Fibroblast of lung (primary cell): ENCODE results near the gene SPCS2. TPM values are rescaled to one million over a fixed set of nuclear protein-coding genes. Genes with fewer than 3 reads are reported as not detected.

Experiments used
- DNase-seq, 2 donors: peaks; one replicate each; pipeline versions ENCODE4 v3.0.0 to v3.0.0-alpha.2; 2010; ENCODE audit warnings: low read depth in 2 of 2
- H2AFZ ChIP-seq: 2 replicates; pipeline ENCODE4 v1.5.1; 2012; ENCODE audit warnings: low read length, control low read depth, inconsistent platforms
- H3K27ac ChIP-seq: 2 replicates; pipeline ENCODE4 v1.5.1; 2011; ENCODE audit warnings: low read length, control low read depth; ENCODE audit not compliant: insufficient read depth
- H3K27me3 ChIP-seq: 2 replicates; pipeline ENCODE4 v1.5.1; 2011; ENCODE audit warnings: mild to moderate bottlenecking, low read length; ENCODE audit not compliant: control insufficient read depth, insufficient read depth
- H3K36me3 ChIP-seq: 2 replicates; pipeline ENCODE4 v1.5.1; 2011; ENCODE audit warnings: low read length; ENCODE audit not compliant: control insufficient read depth, insufficient read depth
- H3K4me1 ChIP-seq: 2 replicates; pipeline ENCODE4 v1.5.1; 2011; ENCODE audit warnings: low read length; ENCODE audit not compliant: control insufficient read depth, insufficient read depth; ENCODE audit errors: extremely low read depth
- H3K4me2 ChIP-seq: 2 replicates; pipeline ENCODE4 v1.5.1; 2011; ENCODE audit warnings: low read length, control low read depth; ENCODE audit not compliant: insufficient read depth; ENCODE audit errors: extremely low read depth
- H3K4me3 ChIP-seq, 4 experiments: fragments of 200-600 bp in 1 of 4; sonication (generic) in 1 of 4; replicated peaks in 1 of 4; 2 replicates each; pipeline ENCODE4 v1.5.1; 2011 to 2016; ENCODE audit warnings: low read length in 4 of 4, low read depth in 3 of 4, mild to moderate bottlenecking in 3 of 4, control low read depth in 2 of 4, inconsistent platforms in 1 of 4, mixed read lengths in 1 of 4; ENCODE audit not compliant: insufficient read depth in 1 of 4; ENCODE audit errors: control extremely low read depth in 1 of 4
- H3K79me2 ChIP-seq: 2 replicates; pipeline ENCODE4 v1.5.1; 2012; ENCODE audit warnings: mild to moderate bottlenecking, low read length, inconsistent platforms; ENCODE audit not compliant: control insufficient read depth, insufficient read depth
- H3K9ac ChIP-seq: 2 replicates; pipeline ENCODE4 v1.5.1; 2011; ENCODE audit warnings: mild to moderate bottlenecking, low read length, control low read depth; ENCODE audit not compliant: insufficient read depth
- H3K9me3 ChIP-seq: 2 replicates; pipeline ENCODE4 v1.5.1; 2012; ENCODE audit warnings: low read depth, low read length; ENCODE audit not compliant: control insufficient read depth, insufficient read depth
- H4K20me1 ChIP-seq: 2 replicates; pipeline ENCODE4 v1.5.1; 2011; ENCODE audit warnings: low read length; ENCODE audit not compliant: control insufficient read depth, insufficient read depth; ENCODE audit errors: extremely low read depth
- EZH2 ChIP-seq: IDR thresholded peaks from 2 replicates; pipeline ENCODE4 v1.5.1; 2012; ENCODE audit warnings: low read length, control low read depth, mild to moderate bottlenecking; ENCODE audit errors: missing control alignments
- polyA plus RNA-seq, 2 donors: library from polyadenylated mRNA; depleted of rRNA in 1 of 2; stranded (reverse) in 1 of 2; unstranded in 1 of 2; fragments of >200 nt; gene quantifications; 2 replicates each; pipeline ENCODE4 v1.2.1, GENCODE V29; 2011 to 2012; ENCODE audit warnings: missing spikeins in 1 of 2
- total RNA-seq: library from RNA; depleted of rRNA; stranded (reverse); fragments of >200 nt; gene quantifications from 2 replicates; pipeline ENCODE4 v1.2.1, GENCODE V29; 2014
- TF ChIP-seq, protein P1 (sequence below), 2 donors: IDR thresholded peaks in 1 of 2; conservative IDR thresholded peaks in 1 of 2; 1 replicate in 1 of 2; 2 replicates in 1 of 2; pipeline ENCODE4 v1.5.1; 2011 to 2012; ENCODE audit warnings: low read length in 2 of 2, control low read depth in 1 of 2, inconsistent platforms in 1 of 2, low read depth in 1 of 2, mild to moderate bottlenecking in 1 of 2

Gene SPCS2
- total and polyA plus RNA-seq, 2 donors (not counting 1 experiment from before 2014, with no cell fraction given) = 11.7 to 97.9 TPM

- Histone ChIP-seq H3K27me3 (no peaks in the 10 kb centered on the region), H3K4me3 (no peak overlapping the region), H3K4me1 (peaks cover 10% of the 10 kb centered on the region), H4K20me1 (no peaks in the 10 kb centered on the region), H3K9me3 (no peaks in the 10 kb centered on the region), H3K27ac (no peak overlapping the region), H2AFZ (no peak overlapping the region), H3K79me2 (no peaks in the 10 kb centered on the region), H3K36me3 (no peaks in the 10 kb centered on the region), H3K9ac (no peak overlapping the region), H3K4me2 (no peak overlapping the region)
- peak; percentile 89 to 95 for DNase-seq
- no peak for TF ChIP-seq EZH2
- TF ChIP-seq, protein P1, sequence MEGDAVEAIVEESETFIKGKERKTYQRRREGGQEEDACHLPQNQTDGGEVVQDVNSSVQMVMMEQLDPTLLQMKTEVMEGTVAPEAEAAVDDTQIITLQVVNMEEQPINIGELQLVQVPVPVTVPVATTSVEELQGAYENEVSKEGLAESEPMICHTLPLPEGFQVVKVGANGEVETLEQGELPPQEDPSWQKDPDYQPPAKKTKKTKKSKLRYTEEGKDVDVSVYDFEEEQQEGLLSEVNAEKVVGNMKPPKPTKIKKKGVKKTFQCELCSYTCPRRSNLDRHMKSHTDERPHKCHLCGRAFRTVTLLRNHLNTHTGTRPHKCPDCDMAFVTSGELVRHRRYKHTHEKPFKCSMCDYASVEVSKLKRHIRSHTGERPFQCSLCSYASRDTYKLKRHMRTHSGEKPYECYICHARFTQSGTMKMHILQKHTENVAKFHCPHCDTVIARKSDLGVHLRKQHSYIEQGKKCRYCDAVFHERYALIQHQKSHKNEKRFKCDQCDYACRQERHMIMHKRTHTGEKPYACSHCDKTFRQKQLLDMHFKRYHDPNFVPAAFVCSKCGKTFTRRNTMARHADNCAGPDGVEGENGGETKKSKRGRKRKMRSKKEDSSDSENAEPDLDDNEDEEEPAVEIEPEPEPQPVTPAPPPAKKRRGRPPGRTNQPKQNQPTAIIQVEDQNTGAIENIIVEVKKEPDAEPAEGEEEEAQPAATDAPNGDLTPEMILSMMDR (conservative IDR thresholded peaks at IDR 0.05 in 1 of 2, IDR thresholded peaks at IDR 0.05 in 1 of 2; ENCODE audit: low read depth in 1 of 2, low read length in 2 of 2) = peak; percentile 89 to 90
Observed at GRCh38 chr11:74929431-74930363, 19.4 kb upstream of the SPCS2 start.

DNA sequence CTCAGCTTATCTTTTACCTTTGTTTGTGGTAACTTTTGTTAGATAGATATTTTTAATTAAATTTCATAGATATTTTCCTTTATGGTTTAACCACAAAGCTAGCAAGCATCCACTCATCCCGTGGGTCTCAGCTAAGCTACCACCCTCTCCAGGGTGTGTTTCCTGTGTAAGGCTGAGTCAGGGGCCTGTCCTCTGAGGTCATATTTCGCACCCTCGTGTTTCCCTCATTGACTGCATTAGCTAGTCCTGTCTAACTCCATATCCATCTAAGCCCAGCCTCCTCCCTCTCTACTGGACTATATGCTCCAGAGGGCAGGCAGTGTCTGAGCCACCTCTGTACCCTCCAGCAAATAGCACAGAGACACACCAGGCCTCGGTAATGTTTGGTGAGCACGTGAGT is 16.9 kb upstream of the SPCS2 start:
- H4K20me1 ChIP-seq = no peaks in the 10 kb centered on the region
- TF ChIP-seq, protein P1 (conservative IDR thresholded peaks at IDR 0.05 in 1 of 2, IDR thresholded peaks at IDR 0.05 in 1 of 2; ENCODE audit: low read depth in 1 of 2, low read length in 2 of 2) = no peak
- no peak for TF ChIP-seq EZH2
- no peak overlapping the region for H3K4me3 ChIP-seq
- peaks cover 3% of the 10 kb centered on the region for H3K4me1 ChIP-seq
- peak overlapping the region; percentile 48 for H3K27ac ChIP-seq
- H3K27me3 ChIP-seq = no peaks in the 10 kb centered on the region
- H3K36me3 ChIP-seq = peaks cover 2% of the 10 kb centered on the region
- H3K4me2 ChIP-seq = peak overlapping the region; percentile 48
- no peaks in the 10 kb centered on the region for H3K9me3 ChIP-seq
- DNase-seq = peak; percentile 46 to 79
- peak overlapping the region; percentile 19 for H2AFZ ChIP-seq
- no peak overlapping the region for H3K9ac ChIP-seq
- H3K79me2 ChIP-seq = no peaks in the 10 kb centered on the region

DNA sequence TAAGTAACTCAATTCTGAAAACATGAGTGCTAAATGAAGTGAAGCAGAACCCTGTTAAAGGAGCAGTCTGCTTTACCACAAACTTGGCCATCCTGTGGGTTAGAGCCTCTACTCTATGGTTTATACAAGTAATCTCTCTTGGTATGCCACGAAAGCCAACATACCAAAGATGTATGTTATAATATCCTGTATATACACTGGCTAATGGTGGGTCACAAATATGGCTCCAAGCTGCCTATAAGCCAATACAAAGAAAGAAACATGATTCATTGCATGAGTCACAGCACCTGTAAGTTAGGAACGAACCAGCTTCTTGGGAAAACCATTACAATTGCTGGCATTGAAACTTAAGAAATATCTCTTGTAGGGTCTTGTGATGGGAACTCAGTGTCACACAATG is 16.3 kb upstream of the SPCS2 start:
- DNase-seq = peak; percentile 38 to 89
- Histone ChIP-seq H3K9me3 (no peaks in the 10 kb centered on the region), H3K36me3 (peaks cover 2% of the 10 kb centered on the region), H2AFZ (no peak overlapping the region), H4K20me1 (no peaks in the 10 kb centered on the region), H3K27me3 (no peaks in the 10 kb centered on the region), H3K79me2 (no peaks in the 10 kb centered on the region), H3K9ac (no peak overlapping the region), H3K27ac (peak overlapping the region; percentile 48), H3K4me1 (peaks cover 3% of the 10 kb centered on the region), H3K4me3 (no peak overlapping the region), H3K4me2 (no peak overlapping the region)
- no peak for TF ChIP-seq EZH2
- TF ChIP-seq, protein P1 (conservative IDR thresholded peaks at IDR 0.05 in 1 of 2, IDR thresholded peaks at IDR 0.05 in 1 of 2; ENCODE audit: low read depth in 1 of 2, low read length in 2 of 2) = no peak
